ENCODE data around the gene NT5DC3.

NT5DC3 gene

GRCh38 chr12:103774977-103775560 lies 66.0 kb downstream of the NT5DC3 start:
- DNase-seq, result no peak

GRCh38 chr12:103773109-103773910 lies 67.7 kb downstream of the NT5DC3 start:
- DNase-seq, result no peak

- DNase-seq, result no peak
Observed at GRCh38 chr12:103772367-103773108, 68.5 kb downstream of the NT5DC3 start.

GRCh38 chr12:103771466-103771865 lies 69.6 kb downstream of the NT5DC3 start:
- DNase-seq, result no peak

- no peak for DNase-seq
Observed at GRCh38 chr12:103769240-103769945, 71.6 kb downstream of the NT5DC3 start.

GRCh38 chr12:103768467-103769123 lies 72.4 kb downstream of the NT5DC3 start:
- DNase-seq, result no peak

- DNase-seq, result no peak
Observed at GRCh38 chr12:103766028-103766427, 75.0 kb downstream of the NT5DC3 start.

GRCh38 chr12:103765322-103765721 lies 75.7 kb downstream of the NT5DC3 start:
- no peak for DNase-seq

DNA sequence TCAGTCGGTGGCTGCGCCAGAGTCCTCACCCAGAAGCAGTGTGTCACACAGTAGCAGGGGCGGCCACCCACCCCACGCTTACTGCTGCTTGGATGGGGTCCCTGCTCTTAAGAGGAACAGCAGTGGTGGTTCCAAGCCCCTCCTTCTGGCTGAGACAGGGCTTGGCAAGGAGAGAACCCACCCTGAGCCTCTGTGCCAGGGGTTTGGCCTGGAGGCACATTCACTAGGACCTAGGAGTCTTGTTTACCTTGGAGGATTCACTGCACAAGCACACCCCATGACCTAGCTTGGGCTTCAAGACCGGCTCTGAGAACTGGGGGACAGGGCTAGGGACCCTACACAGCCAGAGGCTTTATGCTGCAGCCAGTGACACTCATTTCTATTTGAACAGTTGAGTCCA lies 78.6 kb downstream of the NT5DC3 start:
- no peak for DNase-seq

DNA sequence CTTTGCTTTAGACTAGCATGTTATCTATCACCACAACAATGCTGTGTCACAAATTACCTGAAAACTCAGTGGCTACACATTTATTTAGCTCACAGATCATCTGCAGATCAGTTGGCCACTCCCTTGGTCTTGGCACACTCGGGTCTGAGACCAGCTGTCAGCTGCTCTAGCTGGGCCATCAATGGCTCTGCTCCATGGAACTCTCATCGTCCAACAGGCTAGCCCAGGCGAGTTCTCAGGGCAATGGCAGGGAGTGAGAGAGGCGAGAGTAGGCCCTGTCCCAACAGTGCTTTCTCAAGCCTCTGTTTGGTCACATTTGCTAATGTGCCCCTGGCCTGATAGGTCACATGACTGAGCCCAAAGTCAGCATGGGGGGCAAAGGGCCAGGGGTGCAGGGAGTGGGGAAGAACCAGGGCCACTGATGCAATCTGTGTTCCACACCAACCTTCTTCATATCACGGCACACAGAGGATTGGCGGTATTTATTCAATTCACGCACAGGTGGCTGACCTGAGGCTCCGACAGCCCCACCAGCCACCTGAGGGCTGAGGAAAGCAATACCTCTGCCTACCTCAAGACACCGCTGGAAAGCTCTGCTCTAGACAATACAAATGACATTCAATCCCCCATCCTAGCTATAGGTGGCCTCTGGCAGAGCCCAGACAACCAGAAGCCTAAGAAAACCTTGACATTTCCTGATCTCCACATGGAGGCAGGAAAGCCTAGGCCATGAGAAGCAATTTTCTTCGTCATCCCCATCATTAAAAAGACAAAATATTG lies 82.5 kb downstream of the NT5DC3 start:
- no peak for DNase-seq

- no peak for DNase-seq
Observed at GRCh38 chr12:103757248-103757647, 83.8 kb downstream of the NT5DC3 start.

GRCh38 chr12:103756443-103756842 lies 84.6 kb downstream of the NT5DC3 start:
- no peak for DNase-seq

GRCh38 chr12:103755425-103755824 lies 85.6 kb downstream of the NT5DC3 start:
- DNase-seq, result no peak

DNA sequence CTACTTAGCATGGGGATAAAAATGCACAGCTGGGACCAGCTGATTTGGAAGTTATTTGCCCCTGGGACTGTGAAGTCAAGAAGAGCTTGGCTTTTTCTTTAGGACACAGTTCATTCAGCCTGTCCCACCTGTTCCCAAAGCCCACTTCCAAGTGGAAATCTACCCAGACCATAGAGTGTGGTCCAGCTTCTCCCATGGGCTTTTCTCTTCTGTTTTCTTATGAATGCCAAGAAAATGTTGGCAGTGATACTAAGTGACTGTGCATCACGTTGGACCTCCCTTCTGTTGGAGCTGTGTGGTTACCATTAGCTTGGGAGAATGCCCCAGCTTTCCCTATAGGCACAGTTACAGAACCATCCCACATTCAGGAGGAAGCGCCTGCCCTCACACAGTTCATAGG lies 89.4 kb downstream of the NT5DC3 start:
- no peak for DNase-seq

- no peak for DNase-seq
Observed at GRCh38 chr12:103751171-103751570, 89.9 kb downstream of the NT5DC3 start.

DNA sequence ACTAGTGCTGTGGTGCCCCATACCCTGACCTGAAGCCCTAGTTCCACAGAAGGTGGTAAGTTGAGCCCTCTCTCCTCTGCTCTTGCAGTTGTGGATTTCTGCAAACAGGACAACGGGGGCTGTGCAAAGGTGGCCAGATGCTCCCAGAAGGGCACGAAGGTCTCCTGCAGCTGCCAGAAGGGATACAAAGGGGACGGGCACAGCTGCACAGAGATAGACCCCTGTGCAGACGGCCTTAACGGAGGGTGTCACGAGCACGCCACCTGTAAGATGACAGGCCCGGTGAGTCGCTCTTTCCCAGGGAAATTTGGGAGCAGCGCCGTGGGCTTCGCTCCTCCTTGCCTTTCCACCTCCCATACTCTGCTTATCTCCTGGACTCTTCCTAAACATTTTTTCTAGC lies 92.2 kb downstream of the NT5DC3 start:
- DNase-seq, result no peak

DNA sequence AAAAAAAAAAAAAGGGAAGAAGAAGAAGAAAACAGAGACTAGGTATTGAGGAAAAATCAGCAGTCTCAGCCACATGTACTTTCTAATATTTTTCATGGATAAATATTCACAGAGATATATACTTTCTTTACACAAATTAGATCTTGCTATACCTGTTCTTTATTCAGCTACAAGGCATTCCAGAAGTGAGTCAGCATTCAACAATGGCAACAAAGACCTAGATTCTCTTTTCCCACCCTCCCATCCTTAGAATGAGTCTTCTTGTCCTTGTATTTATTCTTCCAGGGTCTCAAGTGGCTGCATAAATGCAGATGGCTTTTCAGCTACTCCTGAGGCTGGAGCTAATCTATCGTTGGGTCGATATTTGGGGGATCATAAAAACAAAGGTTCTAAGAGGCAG lies 93.0 kb downstream of the NT5DC3 start:
- DNase-seq, result no peak

- no peak for DNase-seq
Observed at GRCh38 chr12:103745962-103746361, 95.1 kb downstream of the NT5DC3 start.

DNA sequence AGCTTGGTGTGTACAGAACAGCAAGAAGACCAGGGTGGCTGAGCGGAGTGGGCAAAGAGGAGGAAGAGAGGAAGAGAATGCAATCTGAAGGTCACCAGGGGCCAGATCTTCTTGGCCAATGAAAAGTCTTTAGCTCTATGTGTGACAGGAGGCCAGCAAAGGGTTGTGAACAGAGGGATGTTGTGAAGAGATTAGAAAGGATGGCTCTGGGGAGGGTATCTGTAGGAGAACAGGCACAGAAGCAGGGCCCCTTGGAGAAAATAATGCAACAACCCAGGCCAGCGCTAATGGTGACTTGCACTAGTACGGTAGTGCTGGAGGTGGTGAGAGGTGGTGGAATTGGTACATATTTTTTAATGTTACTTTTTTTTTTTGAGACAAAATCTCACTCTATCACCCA lies 97.2 kb downstream of the NT5DC3 start:
- DNase-seq, result no peak

- DNase-seq, result no peak
Observed at GRCh38 chr12:103742349-103742932, 98.6 kb downstream of the NT5DC3 start.

- DNase-seq, result no peak
Observed at GRCh38 chr12:103737881-103738280, 103.2 kb downstream of the NT5DC3 start.

DNA sequence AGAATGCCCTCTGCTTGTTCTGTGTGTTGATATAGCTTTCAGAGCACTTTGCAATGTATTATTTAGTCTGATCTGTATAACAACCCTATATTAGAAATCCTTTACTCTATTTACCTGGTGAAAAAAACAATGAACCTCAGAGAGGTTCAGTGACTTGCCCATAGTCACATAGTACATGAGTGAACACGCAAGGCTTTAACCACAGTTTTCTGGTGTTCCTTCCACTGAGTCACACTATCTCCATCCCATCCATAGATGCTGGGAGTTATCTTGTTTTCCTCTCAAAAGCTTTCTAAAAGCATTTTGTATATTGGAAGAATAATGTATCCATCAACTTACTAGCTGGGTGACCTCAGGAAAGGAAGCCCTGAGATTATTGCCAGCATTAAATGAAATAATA lies 104.5 kb downstream of the NT5DC3 start:
- no peak for DNase-seq
